ENCODE results near the gene RGS7.

The RGS7 gene

DNA sequence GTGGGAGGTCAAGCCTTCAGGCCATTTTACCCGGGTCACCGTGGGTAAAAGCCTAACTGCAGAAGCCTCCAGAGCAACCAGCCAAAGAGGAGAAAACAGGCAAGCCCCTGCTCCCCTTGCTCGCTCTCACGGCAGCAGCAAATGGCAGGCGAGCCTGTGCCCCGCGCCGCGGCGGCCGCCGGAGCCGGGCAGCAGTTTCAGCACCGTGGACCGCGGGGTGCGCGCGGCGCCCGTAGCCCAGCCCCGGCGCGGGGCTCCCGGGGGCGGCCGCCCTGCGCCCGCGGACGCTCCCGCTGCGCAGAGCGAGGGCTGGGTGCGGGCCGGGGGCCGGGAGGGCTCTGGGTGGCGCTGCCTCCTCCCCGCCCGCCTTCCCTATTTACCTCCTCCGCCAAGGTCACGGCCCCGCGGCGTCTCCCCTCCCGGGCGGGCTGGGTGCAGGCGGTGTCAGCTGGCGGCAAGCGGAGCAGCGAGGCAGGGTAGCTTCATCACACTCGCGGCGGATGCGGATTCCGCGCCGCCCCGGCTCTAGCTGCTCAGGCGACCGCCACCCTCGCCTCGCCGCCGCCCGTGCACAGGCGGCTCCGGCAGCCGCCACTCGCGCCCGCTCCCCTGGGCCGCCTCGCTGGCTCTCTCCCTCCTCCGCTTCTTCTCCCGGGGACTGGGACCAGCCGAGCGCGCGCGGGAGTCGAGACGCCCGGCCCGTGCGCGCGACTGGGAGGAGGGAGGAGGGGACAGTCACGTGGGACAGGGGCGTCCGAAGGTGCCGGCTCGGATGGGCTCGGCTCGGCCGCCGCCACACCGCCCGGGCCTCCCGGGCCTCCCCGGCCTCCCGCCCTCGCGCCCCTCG is at the start of gene RGS7:
Gene RGS7 (minus strand): TSS at position 687 of the 847 bp plus-strand sequence.
- no peak for DNase-seq

DNA sequence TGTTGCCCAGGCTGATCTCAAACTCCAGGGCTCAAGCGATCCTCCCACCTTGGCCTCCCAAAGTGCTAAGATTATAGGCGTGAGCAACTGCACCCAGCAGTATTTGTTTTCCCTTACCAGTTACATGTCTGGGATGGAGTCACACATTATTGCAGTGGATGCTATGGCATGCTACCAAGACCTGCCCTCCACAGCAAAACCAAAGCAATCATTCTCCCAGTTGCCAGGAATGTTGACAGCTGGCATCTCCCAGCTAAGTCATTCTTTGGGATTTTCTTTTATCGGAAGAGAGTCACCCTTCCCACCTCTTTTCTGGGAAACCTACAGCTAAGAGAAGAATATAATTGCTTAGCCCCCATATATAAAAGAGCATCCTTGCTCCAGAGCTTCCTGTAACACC is 49.4 kb upstream of the RGS7 start:
- DNase-seq: no peak

DNA sequence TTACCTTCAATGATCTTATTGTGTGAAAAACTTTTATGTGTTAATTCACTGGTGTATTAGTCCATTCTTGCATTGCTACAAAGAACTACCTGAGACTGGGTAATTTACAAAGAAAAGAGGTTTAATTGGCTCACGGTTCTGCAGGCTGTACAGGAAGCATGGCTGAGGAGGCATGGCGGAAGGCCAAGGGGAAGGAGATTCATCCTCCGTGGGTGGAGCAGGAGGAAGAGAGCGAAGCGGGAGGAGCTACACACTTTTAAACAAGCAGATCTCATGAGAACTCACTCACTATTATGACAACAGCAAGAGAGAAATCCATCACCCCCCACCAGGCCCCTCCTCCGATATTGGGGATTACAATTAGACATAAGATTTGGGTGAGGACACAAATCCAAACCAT is 44.2 kb upstream of the RGS7 start:
- DNase-seq: no peak

DNA sequence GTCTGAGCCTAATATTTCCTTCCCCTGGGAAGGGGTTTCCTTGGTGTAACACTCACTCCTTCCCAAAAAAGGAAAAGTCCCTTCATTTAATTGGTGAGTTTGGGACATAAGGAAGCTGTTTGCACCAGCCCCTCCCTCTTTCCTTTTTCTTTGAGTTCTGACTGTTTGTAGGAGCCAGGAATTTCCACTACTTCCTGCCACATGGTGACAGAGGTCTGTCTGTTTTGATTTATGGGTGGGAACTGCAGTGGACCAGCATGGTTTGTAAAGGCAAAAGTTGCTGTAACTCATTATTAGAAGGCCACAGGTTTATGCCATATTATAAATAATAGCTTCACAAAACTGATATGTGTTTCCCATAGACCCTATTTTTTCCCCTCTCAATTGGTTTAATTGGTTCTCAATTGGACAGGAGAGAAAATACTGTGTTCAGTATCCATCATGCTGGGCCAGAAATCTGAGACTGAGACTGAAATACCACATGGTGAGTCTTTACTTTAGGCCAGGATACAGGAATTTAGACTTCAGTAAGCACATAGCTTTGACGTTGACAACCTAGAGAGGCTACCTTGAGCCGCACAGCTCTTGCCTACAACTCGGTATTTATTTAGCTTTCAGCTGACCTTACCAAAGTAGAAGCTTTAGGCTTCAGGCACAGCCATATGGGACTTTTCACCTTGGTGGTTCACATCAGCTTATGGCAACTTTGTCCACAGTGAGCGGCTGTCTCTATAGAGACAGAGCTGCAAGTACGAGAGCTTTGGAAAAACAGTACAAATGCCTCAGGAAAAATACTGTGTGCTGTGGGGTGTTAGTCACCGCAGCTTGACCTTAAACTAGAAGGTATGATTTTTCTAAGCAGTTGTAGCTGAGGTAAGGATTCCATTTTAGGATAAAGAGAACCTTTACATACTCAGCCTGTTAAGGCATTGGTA is 40.0 kb upstream of the RGS7 start:
- no peak for DNase-seq

DNA sequence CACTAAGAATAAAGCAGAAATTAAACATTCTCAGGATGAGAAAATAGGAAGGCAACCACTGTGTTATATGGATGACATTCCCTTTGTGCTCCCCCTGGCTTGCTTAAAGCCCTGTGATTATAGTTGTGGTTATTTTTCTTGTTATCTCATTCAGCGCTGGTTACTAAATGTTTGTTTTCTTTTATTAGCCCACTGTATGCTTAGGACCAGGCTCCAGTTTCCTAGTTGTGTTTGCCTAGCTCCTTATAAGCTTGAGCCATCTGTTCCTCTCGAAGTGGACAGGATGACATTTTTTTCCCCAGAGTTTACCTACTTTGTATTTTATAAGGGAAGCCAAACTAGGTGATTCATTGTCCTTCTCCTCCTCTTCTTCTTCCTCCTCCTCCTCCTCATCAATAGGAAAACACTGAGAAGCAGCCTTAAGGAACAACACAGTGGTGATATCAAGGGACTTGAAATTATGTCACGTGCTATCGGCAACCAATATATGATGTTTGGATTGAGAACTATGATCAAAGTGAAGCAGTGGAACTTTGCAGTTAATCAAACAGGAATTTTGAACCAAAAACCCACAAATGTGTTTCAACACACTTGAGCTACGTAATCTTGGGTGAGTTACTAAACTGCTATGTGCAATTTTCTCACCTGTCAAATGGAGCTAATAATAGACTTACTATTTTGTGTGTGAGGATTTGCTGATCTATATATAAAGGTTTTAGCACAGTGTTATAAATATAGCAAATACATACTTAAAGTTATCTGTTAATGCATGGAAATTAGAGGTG is 35.1 kb upstream of the RGS7 start:
- no peak for DNase-seq

DNA sequence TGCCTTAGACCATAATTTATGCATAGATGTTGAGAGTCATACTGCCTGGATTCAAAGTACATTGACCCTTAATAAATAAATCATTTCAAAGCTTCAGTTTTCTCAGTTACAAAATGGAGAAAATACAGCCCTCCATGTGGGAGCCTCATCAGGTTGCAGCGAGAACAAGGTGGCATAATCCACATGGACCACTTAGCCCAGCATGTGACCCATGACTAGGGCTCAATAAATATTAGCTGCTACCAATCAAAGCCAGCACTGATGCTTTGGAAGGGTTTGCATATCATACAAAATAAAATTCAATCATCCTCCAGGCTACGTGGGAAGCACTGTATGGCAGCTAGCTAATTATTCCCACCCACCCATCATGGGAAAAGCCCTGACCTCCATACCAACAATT is 33.5 kb upstream of the RGS7 start:
- no peak for DNase-seq

DNA sequence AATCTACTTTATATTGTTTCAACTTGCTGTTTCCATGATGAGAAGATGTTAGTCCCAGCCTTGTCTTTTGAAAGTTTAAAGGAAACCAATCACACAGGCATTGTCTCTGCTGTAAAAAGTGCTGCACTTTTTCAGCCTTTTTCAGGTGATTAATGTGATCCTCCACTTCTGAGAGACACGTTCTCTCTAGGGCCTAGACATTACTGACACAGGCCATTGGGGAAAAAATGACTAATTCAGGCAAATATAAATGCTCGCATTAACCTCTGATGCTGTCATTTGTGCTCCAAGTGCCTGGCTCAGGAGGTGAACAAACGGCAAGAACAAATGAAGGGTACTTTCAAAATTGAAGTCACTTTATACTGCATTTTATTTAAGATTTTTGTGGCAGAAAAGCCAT is 32.4 kb upstream of the RGS7 start:
- no peak for DNase-seq

DNA sequence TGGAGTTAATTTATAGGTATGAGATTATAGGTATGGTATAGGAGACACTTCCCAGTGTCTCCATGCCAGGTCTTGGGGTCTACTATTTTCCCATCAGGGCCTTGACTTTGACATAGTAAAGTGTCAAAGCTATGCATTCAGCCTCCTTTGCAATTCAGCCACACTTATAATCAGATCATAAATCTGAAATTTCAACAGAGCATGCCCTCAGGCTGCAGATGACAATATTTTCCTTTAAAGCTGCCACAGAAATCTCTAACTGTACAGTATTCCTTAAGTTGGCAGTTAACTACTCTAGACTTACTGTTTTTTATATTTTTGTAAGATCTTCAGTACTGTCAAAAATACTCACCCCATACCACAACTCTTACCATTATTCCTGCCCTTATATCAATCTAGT is 30.2 kb upstream of the RGS7 start:
- DNase-seq: no peak

DNA sequence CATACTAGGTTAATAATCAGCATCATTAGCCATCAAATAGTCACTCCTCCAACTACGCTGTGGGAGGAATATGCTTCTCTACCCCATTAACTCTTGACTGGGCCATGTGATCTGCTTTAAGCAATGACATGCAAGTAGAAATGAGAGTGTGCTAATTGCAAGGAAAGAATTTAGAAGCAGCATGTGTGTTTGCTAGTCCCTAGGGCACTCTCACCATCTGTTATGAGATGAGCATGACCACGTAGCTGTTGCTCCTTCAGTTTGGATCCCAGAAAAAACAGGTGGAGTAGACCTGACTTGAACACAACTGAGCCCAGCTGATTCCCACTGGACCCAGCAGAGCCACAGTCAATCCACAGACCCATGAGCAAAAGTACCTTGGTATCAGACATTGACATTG is 19.7 kb upstream of the RGS7 start:
- DNase-seq: no peak

DNA sequence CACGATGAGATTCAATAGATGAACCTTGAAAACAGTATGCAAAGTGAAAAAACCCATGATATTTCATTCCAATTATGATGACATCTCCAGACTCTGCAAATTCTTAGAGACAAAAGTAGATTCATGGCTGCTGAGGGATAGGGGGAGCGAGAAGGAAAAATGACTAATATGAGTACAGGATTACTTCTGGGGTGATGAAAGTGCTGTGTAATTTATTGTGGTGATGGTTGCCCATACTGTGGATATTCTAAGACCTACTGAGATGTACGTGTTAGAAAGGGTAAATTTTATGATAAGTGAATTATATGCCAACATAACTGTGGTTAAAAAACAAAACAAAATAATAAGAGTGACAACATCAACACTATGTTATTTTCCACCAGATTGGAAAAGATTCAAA is 18.9 kb upstream of the RGS7 start:
- no peak for DNase-seq

DNA sequence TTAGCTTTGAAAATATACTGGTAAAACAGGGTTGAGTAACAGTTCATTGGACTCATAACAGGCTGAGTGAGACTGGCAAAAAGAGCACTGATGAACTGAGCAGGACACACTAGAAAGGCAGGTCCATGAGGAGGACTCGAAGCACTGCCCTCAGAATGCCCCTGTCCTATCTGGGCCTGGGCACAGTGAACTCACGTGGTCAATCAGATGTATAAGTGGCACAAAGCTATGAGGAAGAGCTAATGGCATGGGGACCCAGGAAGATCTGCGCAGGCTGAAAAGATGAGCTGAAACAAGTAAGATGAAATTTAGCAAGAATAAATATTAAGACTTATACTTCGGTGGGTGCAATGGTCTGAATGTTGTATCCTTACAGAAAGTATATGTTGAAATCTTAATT is 9.2 kb upstream of the RGS7 start:
- DNase-seq: no peak

DNA sequence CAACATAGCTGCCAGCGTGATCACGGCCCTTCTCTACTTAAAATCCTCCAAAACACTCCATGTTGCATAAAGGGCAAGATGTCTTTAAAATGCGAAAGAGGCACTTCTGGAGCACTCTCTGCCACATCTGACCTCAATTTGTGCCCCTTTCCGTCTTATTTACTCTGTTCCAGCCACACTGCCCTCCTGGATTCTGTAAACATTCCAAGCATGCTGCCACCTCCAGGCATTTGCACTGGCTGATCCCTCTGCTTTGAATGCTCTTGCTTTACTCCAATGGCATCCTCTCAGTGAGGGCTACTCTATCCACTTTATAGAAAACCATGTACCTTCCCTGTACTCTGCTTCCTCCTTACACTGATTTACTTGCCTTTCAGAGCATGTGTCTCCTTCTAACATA is 5.3 kb upstream of the RGS7 start:
- no peak for DNase-seq

DNA sequence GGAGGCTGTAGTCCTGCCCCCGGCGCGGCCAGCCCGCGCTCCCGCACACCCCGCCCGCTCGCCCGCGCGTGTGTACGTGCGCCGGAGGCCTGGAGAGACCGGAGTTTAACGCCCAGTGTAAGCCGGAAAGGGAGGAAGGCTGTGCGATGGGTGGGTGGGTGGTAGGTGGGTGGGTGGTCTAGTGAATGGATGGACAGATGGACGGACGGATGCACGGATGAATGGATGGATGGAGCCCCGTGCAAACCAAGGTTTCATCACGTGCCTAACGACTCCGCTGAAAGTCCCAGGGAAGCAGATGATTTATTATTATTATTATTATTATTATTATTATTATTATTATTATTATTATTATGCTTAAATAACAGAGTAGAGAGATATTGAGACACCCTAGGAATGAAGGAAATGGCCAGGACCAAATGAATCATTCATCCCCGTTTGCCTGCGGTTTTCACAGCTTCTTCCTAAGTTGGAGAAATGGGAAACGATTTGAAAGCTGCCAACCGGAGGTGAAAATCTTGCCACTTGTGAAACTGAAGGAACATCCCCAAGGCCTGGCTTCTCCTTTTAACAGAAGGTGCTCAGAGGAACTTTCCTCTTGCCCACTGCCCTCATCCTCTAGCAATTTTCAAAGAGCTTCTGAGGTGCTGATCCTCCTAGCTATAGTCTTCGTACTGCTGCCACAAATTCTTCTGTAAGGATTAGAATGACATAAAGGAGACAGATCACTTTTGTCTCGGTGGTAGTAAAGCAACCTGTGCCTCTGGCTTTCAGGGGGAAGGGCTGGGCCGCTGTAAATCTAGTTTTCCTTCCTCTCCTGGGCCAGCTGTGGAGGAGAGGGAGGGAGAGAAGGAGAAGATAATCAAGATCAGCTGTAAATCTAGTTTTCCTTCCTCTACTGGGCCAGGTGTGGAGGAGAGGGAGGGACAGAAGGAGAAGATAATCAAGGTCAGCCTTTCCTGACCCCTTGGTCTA is 648 bp upstream of the RGS7 start:
- no peak for DNase-seq

DNA sequence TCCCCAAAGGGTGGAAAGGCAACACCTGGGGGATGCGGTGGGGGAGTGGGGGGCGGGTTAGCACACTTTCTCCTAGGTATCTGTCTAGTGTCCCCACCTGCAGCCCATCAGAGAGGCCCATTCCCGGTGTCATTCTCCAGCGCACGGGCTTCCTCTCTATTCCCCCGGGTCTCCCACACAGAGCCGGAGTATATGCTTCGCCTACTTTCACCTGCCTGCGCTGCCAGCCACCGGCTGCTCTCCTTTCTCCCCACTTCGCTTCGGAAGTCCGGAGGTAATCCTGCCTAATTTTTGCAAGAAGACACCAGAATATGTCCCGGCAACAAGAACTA is 852 bp downstream of the RGS7 start:
- DNase-seq: no peak

DNA sequence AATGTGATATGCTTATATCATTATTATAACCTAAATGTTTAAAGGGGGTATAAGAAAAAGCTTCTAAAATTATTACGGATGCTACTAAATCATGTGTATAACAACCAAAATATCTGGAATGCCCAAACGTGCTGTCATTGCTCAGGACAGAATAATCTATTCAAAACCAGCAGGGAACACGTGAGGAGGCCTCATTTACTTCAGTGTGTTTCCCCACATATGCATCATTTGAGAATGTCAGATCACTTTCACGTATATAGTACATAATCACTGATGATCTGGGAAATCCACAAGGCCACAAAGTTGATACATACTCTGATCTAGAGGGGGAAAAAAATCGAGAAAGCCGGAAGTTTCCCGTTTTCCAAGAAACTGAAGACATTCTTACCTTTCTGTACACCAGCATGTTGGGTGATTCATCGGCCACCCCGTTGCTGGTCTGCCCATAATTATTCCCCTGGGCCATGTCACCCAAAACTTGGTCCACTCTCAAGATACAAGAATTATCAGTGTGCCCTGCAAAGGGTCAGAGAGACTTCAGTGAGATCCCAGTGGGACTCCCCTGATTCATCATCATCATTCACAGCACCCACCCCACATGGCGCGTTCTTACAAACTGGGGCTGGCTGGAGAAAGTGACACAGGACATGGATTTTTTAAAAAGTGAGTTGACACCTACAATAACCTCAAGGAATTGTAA is 1.5 kb downstream of the RGS7 start:
- DNase-seq: no peak

DNA sequence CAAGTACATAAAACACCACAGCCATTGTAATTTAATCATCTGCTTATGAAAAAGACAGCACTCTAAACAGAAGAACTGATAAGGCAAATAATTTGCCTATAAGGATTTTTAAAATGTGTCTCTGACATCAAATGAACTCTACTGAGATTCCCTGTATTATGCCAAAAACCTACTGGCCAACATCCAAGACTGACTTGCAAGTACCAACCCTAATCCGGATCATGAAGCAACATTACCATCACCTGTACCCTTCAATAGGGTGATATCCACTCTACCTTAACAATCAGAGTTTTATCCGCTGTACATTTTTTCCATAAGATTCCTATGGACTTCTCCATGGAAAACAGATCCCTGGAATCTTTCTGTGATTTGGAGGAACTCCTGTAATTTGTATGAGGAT is 4.6 kb downstream of the RGS7 start:
- DNase-seq: no peak

DNA sequence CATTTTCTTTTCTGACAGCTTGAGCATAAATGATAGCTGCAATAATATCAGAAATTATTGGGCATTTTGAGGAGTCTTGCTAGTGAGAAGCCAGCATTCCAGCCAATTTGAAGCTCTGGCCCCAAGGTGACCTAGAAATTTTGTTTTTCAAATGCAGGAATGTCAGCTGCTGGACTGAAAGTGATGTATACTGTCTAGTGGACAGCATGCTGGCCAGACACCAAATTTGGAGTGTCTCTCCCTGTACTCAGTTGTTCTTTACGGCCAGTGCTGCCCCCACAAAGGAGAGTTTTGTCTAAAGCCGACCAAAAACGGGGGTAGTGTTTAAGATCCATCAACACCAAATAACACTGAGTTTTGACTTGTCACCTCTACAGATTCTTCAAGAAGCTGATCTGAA is 5.2 kb downstream of the RGS7 start:
- DNase-seq: no peak

DNA sequence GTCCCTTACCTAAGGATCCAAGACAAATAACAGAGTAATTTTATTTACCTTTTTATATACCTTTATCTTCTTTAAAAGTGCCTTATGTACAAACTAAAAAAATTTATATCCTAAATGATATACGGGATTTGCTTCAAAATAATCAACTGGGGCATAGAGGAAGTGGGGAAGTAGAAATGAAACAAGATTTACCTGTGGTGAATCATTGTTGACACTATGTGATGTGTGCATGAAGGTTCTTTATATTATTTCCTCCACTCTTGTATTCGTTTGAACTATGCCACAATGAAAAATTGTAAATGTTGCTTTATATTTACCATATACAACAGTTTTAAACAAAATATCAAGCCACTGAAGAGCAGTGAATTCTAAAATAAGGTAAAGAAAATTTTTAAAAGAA is 13.0 kb downstream of the RGS7 start:
- no peak for DNase-seq

DNA sequence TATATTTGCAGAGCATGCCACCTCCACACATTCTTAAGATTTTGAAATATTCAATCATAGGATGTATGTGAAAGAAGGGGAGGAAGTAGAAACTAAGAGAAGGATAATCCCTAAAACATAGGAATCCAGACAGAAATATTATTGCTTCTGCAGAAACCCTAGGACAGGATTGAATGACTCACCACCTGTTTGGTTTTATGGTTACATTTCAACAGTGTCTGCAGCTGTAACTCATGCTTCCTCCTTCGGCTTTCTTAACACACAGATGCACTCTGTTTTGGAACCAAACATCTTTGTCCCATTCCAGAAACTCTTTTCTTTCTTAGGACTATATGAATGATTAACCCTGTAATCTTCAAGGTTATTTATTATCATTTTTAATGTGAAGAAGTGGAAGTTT is 20.7 kb downstream of the RGS7 start:
- DNase-seq: no peak

DNA sequence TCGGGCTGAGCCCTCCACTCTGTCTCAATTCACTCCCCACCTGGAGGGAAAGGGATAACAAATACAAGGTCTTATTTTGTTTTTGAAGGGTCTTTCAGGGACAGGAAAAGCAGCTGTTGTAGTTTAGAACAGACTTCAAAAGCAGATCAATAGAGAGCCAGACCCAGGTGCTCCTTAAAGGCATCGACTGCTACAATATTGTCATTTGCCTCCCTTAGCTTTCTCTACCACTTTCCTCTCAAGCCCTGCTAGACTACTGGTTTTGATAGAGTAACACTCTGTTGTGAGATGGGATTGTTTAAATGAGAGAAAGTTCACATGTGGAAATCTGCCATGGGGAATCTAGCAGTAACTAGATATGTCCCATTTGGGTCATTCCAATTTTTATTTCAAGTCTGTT is 24.0 kb downstream of the RGS7 start:
- no peak for DNase-seq

DNA sequence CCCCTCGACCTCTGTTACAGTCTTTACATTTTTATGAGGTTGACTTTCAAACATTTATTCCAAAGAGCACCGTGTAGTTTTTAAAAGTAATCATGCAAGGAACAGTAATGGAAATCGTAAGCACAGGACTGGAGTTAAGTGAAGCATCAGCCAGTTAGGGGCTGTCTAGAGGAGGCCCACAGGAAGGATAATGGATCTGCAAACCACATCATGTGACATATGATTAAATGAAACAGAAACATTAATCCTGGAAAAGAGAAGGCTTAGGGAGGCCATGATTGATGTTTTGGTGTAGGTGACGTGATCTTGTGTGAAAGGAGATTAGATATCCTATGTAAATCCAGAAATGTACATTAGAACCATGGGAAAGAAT is 25.0 kb downstream of the RGS7 start:
- no peak for DNase-seq
